ENCODE data around the gene MAML1.

The MAML1 gene

GRCh38 chr5:179769271-179769670 lies 36.6 kb downstream of the MAML1 start:
- no peak for DNase-seq

GRCh38 chr5:179769796-179770195 lies 37.2 kb downstream of the MAML1 start:
- no peak for DNase-seq
- TF ChIP-seq POLR2A (IDR thresholded peaks at IDR 0.05; ENCODE audit: low read length) (no peak), GATA1 (IDR thresholded peaks at IDR 0.05; ENCODE audit: low read depth, low read length) (no peak)

More at GRCh38 chr5:179769271-179769670, 36.6 kb downstream of the MAML1 start:
- TF ChIP-seq POLR2A (IDR thresholded peaks at IDR 0.05; ENCODE audit: low read length) (no peak), GATA1 (IDR thresholded peaks at IDR 0.05; ENCODE audit: low read depth, low read length) (no peak)

- no peak for DNase-seq
- no peak for TF ChIP-seq POLR2A (IDR thresholded peaks at IDR 0.05; ENCODE audit: low read length)
- no peak for TF ChIP-seq GATA1 (IDR thresholded peaks at IDR 0.05; ENCODE audit: low read depth, low read length)
Observed at GRCh38 chr5:179771311-179771895, 38.8 kb downstream of the MAML1 start.

- TF ChIP-seq GATA1 (IDR thresholded peaks at IDR 0.05; ENCODE audit: low read depth, low read length) (no peak), POLR2A (IDR thresholded peaks at IDR 0.05; ENCODE audit: low read length) (no peak)
- no peak for DNase-seq
Observed at GRCh38 chr5:179772351-179772750, 39.7 kb downstream of the MAML1 start.

GRCh38 chr5:179773686-179774040 lies 41.0 kb downstream of the MAML1 start:
- no peak for TF ChIP-seq POLR2A (IDR thresholded peaks at IDR 0.05; ENCODE audit: low read length)
- TF ChIP-seq GATA1 (IDR thresholded peaks at IDR 0.05; ENCODE audit: low read depth, low read length), result no peak
- no peak for DNase-seq

GRCh38 chr5:179774442-179774841 lies 41.8 kb downstream of the MAML1 start:
- TF ChIP-seq GATA1 (IDR thresholded peaks at IDR 0.05; ENCODE audit: low read depth, low read length), result no peak
- TF ChIP-seq POLR2A (IDR thresholded peaks at IDR 0.05; ENCODE audit: low read length), result no peak
- DNase-seq, result no peak

- TF ChIP-seq POLR2A (IDR thresholded peaks at IDR 0.05; ENCODE audit: low read length) (no peak), GATA1 (IDR thresholded peaks at IDR 0.05; ENCODE audit: low read depth, low read length) (no peak)
- DNase-seq, result no peak
Observed at GRCh38 chr5:179776411-179776938, 43.9 kb downstream of the MAML1 start.

- no peak for TF ChIP-seq POLR2A (IDR thresholded peaks at IDR 0.05; ENCODE audit: low read length)
- no peak for TF ChIP-seq GATA1 (IDR thresholded peaks at IDR 0.05; ENCODE audit: low read depth, low read length)
- no peak for DNase-seq
Observed at GRCh38 chr5:179777456-179777855, 44.8 kb downstream of the MAML1 start.

GRCh38 chr5:179777909-179778308 lies 45.3 kb downstream of the MAML1 start:
- no peak for DNase-seq
- TF ChIP-seq GATA1 (IDR thresholded peaks at IDR 0.05; ENCODE audit: low read depth, low read length) (no peak), POLR2A (IDR thresholded peaks at IDR 0.05; ENCODE audit: low read length) (no peak)

- DNase-seq, result no peak
- TF ChIP-seq GATA1 (IDR thresholded peaks at IDR 0.05; ENCODE audit: low read depth, low read length), result no peak
- no peak for TF ChIP-seq POLR2A (IDR thresholded peaks at IDR 0.05; ENCODE audit: low read length)
Observed at GRCh38 chr5:179778591-179778990, 46.0 kb downstream of the MAML1 start.

- TF ChIP-seq POLR2A (IDR thresholded peaks at IDR 0.05; ENCODE audit: low read length), result no peak
- TF ChIP-seq GATA1 (IDR thresholded peaks at IDR 0.05; ENCODE audit: low read depth, low read length), result no peak
- DNase-seq, result no peak
Observed at GRCh38 chr5:179779826-179780225, 47.2 kb downstream of the MAML1 start.

- TF ChIP-seq POLR2A (IDR thresholded peaks at IDR 0.05; ENCODE audit: low read length), result no peak
- TF ChIP-seq GATA1 (IDR thresholded peaks at IDR 0.05; ENCODE audit: low read depth, low read length), result no peak
- no peak for DNase-seq
Observed at GRCh38 chr5:179780362-179780761, 47.7 kb downstream of the MAML1 start.

GRCh38 chr5:179781846-179782245 lies 49.2 kb downstream of the MAML1 start:
- no peak for DNase-seq
- TF ChIP-seq GATA1 (IDR thresholded peaks at IDR 0.05; ENCODE audit: low read depth, low read length), result no peak
- TF ChIP-seq POLR2A (IDR thresholded peaks at IDR 0.05; ENCODE audit: low read length), result no peak

GRCh38 chr5:179783128-179783527 lies 50.5 kb downstream of the MAML1 start:
- DNase-seq, result no peak
- TF ChIP-seq POLR2A (IDR thresholded peaks at IDR 0.05; ENCODE audit: low read length) (no peak), GATA1 (IDR thresholded peaks at IDR 0.05; ENCODE audit: low read depth, low read length) (no peak)

GRCh38 chr5:179786861-179787260 lies 54.2 kb downstream of the MAML1 start:
- DNase-seq, result no peak
- TF ChIP-seq GATA1 (IDR thresholded peaks at IDR 0.05; ENCODE audit: low read depth, low read length) (no peak), POLR2A (IDR thresholded peaks at IDR 0.05; ENCODE audit: low read length) (no peak)

All from erythroblast (primary cell).